Prostate gland (tissue), 2 donors: ENCODE measurements around the gene KREMEN1. TPM values are rescaled to one million over a fixed set of nuclear protein-coding genes. Genes with fewer than 3 reads are reported as not detected.
A peak's percentile ranks its signal among the peaks of the same experiment; 100 is the strongest.

Experiments
- DNase-seq: peaks from one replicate; pipeline ENCODE4 v3.0.0-alpha.2; 2019; ENCODE audit warnings: low spot score
- H3K27ac ChIP-seq, 2 donors: fragments of 200-600 bp; sonication (generic); 2 replicates each; pipeline ENCODE4 v1.5.1; 2017 to 2019
- H3K27me3 ChIP-seq: fragments of 200-600 bp; sonication (generic); replicated peaks from 2 replicates; pipeline ENCODE4 v1.5.1; 2019; ENCODE audit not compliant: insufficient read depth
- H3K36me3 ChIP-seq, 2 donors: fragments of 200-600 bp; sonication (generic); 1 replicate in 1 of 2; 2 replicates in 1 of 2; pipeline versions ENCODE4 v1.5.1 to v1.8.1; 2017 to 2019
- H3K4me1 ChIP-seq: fragments of 200-600 bp; sonication (generic); replicated peaks from 2 replicates; pipeline ENCODE4 v1.5.1; 2019
- H3K4me3 ChIP-seq, 2 donors: fragments of 200-600 bp; sonication (generic); 2 replicates each; pipeline ENCODE4 v1.5.1; 2017 to 2019
- H3K9me3 ChIP-seq: fragments of 200-600 bp; sonication (generic); 2 replicates; pipeline ENCODE4 v1.5.1; 2017
- POLR2A ChIP-seq: fragments of 450-650 bp; IDR thresholded peaks from one replicate; pipeline ENCODE4 v1.6.1; 2016; ENCODE audit warnings: antibody characterized with exemption, mild to moderate bottlenecking
- POLR2AphosphoS5 ChIP-seq: sonication (generic); formaldehyde crosslinking; IDR thresholded peaks from one replicate; pipeline ENCODE4 v1.6.1; 2017; ENCODE audit warnings: antibody characterized with exemption
- WGBS: methylation state at CpG from one replicate; pipeline ENCODE4 v1.1.5; 2018; 5-methylcytosine and 5-hydroxymethylcytosine counted together
- intact Hi-C: fragments of 100-400 bp; cut with DNase I; formaldehyde crosslinking; loops from one replicate; pipeline ENCODE4 v1.14.2; 2022
- total RNA-seq, 2 donors: library from RNA; depleted of rRNA; stranded (reverse); fragments of >200 nt; gene quantifications; one replicate each; pipeline ENCODE4 v1.1.0, GENCODE V29; 2016
- TF ChIP-seq, protein P1 (sequence below), 4 experiments: fragments of 200-600 bp in 2 of 4; fragments of 450-650 bp in 2 of 4; sonication (generic) in 2 of 4; IDR thresholded peaks; 1 replicate in 3 of 4; 2 replicates in 1 of 4; pipeline ENCODE4 v1.5.1; 2016 to 2019; ENCODE audit warnings: antibody characterized with exemption in 4 of 4, mild to moderate bottlenecking in 2 of 4, moderate library complexity in 2 of 4

KREMEN1 gene
- total RNA-seq, 2 donors from 2014 or later, result 19.3 to 49.0 TPM

DNA sequence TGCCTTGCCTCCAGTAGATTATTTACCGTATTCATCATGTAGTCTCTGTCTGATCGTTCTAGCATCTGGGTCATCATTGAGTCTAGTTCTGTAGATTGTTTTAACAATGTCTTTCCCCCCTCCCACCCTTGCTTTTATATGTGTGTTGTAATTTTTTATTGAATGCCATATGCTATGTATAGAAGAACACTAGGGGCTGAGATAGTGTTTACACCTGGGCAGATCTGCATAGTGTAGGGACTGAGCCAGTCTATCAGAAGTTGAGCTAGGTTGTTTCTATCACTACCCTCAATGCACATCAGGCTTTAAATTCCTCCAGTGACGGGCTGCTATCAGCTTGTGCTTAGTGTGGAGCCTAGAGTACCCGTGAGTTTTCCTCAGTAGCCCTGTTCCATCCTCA lies 61.6 kb downstream of the KREMEN1 start:
- H3K9me3 ChIP-seq, result no peaks in the 10 kb centered on the region
- no peak for DNase-seq
- TF ChIP-seq POLR2A (no peak), POLR2AphosphoS5 (no peak)
- TF ChIP-seq, protein P1, sequence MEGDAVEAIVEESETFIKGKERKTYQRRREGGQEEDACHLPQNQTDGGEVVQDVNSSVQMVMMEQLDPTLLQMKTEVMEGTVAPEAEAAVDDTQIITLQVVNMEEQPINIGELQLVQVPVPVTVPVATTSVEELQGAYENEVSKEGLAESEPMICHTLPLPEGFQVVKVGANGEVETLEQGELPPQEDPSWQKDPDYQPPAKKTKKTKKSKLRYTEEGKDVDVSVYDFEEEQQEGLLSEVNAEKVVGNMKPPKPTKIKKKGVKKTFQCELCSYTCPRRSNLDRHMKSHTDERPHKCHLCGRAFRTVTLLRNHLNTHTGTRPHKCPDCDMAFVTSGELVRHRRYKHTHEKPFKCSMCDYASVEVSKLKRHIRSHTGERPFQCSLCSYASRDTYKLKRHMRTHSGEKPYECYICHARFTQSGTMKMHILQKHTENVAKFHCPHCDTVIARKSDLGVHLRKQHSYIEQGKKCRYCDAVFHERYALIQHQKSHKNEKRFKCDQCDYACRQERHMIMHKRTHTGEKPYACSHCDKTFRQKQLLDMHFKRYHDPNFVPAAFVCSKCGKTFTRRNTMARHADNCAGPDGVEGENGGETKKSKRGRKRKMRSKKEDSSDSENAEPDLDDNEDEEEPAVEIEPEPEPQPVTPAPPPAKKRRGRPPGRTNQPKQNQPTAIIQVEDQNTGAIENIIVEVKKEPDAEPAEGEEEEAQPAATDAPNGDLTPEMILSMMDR (IDR thresholded peaks at IDR 0.05), result no peak
- no peaks in the 10 kb centered on the region for H3K36me3 ChIP-seq
- intact Hi-C loops, result no loop called here
- H3K4me1 ChIP-seq, result peaks cover 3% of the 10 kb centered on the region
- H3K27me3 ChIP-seq, result no peaks in the 10 kb centered on the region
- 95% methylated on average over 4 of the region's 4 CpGs for WGBS
- no peak overlapping the region for H3K4me3 ChIP-seq
- no peak overlapping the region for H3K27ac ChIP-seq

DNA sequence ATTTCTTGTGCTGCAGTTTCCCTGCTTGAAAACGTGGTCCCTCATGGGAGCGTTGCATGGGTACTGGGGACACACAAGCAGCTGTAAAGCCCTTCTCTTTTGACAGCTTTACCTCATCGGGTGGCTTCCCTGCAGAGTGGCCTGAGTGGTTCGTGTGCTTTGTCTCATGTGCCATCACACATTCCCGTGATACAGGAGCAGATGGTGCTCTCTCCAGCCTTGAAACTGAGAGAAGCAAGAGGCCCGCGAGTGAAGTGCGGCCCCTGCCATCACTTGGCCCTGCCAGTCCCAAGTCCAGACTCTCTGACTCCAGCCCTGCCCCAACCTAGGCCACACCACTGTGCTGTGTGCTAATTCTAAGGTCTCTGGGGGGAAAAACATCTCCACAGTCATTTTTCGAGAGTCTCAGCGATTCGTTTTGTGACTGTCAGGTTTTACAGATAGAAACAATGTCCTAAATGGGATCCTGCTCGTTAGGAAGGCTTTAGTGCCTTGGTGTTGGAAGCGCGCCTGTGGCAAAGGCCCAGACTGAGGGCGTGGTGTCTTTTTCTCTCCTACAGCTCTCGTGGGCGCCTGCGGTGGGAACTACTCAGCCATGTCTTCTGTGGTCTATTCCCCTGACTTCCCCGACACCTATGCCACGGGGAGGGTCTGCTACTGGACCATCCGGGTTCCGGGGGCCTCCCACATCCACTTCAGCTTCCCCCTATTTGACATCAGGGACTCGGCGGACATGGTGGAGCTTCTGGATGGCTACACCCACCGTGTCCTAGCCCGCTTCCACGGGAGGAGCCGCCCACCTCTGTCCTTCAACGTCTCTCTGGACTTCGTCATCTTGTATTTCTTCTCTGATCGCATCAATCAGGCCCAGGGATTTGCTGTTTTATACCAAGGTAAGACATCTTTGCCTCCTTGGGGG lies 64.2 kb downstream of the KREMEN1 start:
- WGBS, result 85% methylated on average over 31 of the region's 31 CpGs
- no peak for DNase-seq
- no peak overlapping the region for H3K27ac ChIP-seq
- H3K4me1 ChIP-seq, result no peaks in the 10 kb centered on the region
- no peak for TF ChIP-seq POLR2A
- TF ChIP-seq POLR2AphosphoS5, result no peak
- TF ChIP-seq, protein P1 (IDR thresholded peaks at IDR 0.05), result no peak
- intact Hi-C loops, result no loop called here
- H3K27me3 ChIP-seq, result no peaks in the 10 kb centered on the region
- H3K9me3 ChIP-seq, result no peaks in the 10 kb centered on the region
- H3K36me3 ChIP-seq, result no peaks in the 10 kb centered on the region
- no peak overlapping the region for H3K4me3 ChIP-seq

DNA sequence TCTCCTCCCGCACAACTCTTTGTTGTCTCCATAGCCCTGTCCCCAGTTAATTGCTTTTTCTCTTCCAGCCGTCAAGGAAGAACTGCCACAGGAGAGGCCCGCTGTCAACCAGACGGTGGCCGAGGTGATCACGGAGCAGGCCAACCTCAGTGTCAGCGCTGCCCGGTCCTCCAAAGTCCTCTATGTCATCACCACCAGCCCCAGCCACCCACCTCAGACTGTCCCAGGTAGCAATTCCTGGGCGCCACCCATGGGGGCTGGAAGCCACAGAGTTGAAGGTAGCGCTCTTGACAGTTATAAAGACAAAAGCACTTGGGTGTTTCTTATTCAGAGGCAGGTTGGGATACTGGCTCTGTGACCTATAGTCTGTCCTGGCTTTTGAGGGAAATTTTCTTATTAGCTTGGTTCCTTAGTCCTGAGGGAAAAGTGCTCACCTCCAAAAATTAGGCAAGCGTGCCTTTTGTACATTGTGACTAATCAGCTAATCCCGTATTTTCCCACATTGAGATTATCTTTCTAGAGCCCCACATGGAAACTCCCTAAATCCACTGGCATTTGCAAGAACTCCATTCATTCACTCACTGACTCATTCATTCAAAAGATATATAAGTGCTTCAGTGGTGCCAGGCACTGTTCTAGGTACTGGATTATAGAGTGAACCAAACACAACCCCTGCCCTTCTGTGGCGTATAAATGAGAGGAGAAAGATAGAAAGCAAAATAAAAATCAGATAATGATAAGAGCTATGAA lies 65.9 kb downstream of the KREMEN1 start:
- intact Hi-C loops, result no loop called here
- Histone ChIP-seq H3K9me3 (no peaks in the 10 kb centered on the region), H3K27me3 (no peaks in the 10 kb centered on the region), H3K27ac (no peak overlapping the region), H3K4me1 (no peaks in the 10 kb centered on the region), H3K4me3 (no peak overlapping the region), H3K36me3 (no peaks in the 10 kb centered on the region)
- DNase-seq, result no peak
- WGBS, result 97% methylated on average over 13 of the region's 13 CpGs
- TF ChIP-seq POLR2AphosphoS5 (no peak), POLR2A (no peak)
- TF ChIP-seq, protein P1 (IDR thresholded peaks at IDR 0.05), result no peak

DNA sequence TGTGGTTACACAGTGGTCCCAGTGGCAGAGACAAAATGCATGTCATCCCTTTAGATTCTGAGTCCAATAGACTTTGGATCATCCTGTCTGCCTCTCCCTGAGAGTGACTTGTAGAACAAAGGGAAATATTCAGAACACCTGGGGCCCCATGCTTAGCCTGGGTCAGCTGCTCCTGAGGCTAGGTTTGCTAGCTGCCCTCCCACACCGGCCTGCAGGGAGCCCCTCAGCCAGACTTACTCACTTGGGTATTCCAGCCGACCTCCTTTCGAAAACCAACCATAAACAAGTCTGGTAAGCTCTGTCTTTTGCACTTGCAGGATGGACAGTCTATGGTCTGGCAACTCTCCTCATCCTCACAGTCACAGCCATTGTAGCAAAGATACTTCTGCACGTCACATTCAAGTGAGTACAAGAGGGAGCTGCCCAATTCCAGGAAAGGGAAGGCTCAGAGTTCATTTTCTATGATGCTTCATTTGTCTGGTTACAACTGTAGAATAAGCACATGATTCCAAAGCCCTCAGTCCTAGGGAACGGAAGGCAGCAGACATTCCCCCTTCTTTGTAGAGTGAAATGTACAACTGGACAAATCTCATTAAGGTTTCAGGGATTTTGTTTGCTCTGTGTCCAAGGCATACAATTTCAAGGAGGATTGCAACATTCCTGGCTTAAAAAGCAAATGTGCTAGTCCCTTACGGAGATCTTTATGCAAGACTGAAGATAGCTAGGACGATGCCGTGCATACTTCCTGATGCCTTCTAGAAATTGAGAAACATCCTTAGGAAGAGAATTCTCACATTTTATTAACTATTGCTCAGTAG lies 67.3 kb downstream of the KREMEN1 start:
- Histone ChIP-seq H3K4me1 (no peaks in the 10 kb centered on the region), H3K9me3 (no peaks in the 10 kb centered on the region), H3K27ac (no peak overlapping the region), H3K4me3 (no peak overlapping the region), H3K27me3 (no peaks in the 10 kb centered on the region), H3K36me3 (no peaks in the 10 kb centered on the region)
- WGBS, result 52% methylated on average over 8 of the region's 8 CpGs
- intact Hi-C loops, result no loop called here
- peak; percentile 38 for DNase-seq
- TF ChIP-seq, protein P1 (IDR thresholded peaks at IDR 0.05), result no peak
- no peak for TF ChIP-seq POLR2A
- peak; percentile 55 for TF ChIP-seq POLR2AphosphoS5
